OCI-LY1 (cell line): Measurements from ENCODE around the gene CCR5AS.

Experiments used
- H2AFZ ChIP-seq: fragments of 200-600 bp; sonication (generic), shearing (Covaris generic); 2 replicates; pipeline ENCODE4 v1.6.0; 2014; ENCODE audit warnings: antibody characterized with exemption, mild to moderate bottlenecking, low read length
- H3F3A ChIP-seq: fragments of 200-600 bp; sonication (generic), shearing (Covaris generic); 2 replicates; pipeline ENCODE4 v1.6.0; 2014; ENCODE audit warnings: mild to moderate bottlenecking, antibody characterized with exemption, low read length, moderate library complexity; ENCODE audit not compliant: insufficient read depth
- H3K27ac ChIP-seq: fragments of 200-600 bp; sonication (generic); 2 replicates; pipeline ENCODE4 v1.5.1; 2014; ENCODE audit warnings: low read length, mixed run types, mild to moderate bottlenecking, low read depth; ENCODE audit not compliant: poor library complexity, severe bottlenecking
- H3K27me3 ChIP-seq: fragments of 200-600 bp; sonication (generic); 2 replicates; pipeline ENCODE4 v1.6.0; 2014; ENCODE audit warnings: antibody characterized with exemption, mild to moderate bottlenecking, low read length, moderate library complexity; ENCODE audit not compliant: insufficient read depth
- H3K36me3 ChIP-seq: fragments of 200-600 bp; sonication (generic); 2 replicates; pipeline ENCODE4 v1.6.1; 2014; ENCODE audit warnings: mild to moderate bottlenecking, antibody characterized with exemption, low read length, moderate library complexity, mixed read lengths; ENCODE audit not compliant: insufficient read depth
- H3K4me1 ChIP-seq: fragments of 200-600 bp; sonication (generic); 2 replicates; pipeline ENCODE4 v1.5.1; 2014; ENCODE audit warnings: mild to moderate bottlenecking, low read length, moderate library complexity; ENCODE audit not compliant: insufficient read depth, severe bottlenecking
- H3K4me2 ChIP-seq: fragments of 200-600 bp; sonication (generic), shearing (Covaris generic); 2 replicates; pipeline ENCODE4 v1.6.1; 2014; ENCODE audit warnings: low read length
- H3K4me3 ChIP-seq: fragments of 200-600 bp; sonication (generic); 2 replicates; pipeline ENCODE4 v1.5.1; 2014; ENCODE audit warnings: low read length, low read depth, mild to moderate bottlenecking, mixed read lengths; ENCODE audit not compliant: poor library complexity, severe bottlenecking
- H3K79me2 ChIP-seq: fragments of 200-600 bp; shearing (Covaris generic); 2 replicates; pipeline ENCODE4 v1.6.1; 2016; ENCODE audit warnings: mixed run types, low read length, mixed read lengths; ENCODE audit not compliant: insufficient read depth
- H3K9ac ChIP-seq: fragments of 200-600 bp; sonication (generic), shearing (Covaris generic); 2 replicates; pipeline ENCODE4 v1.6.1; 2014; ENCODE audit warnings: mild to moderate bottlenecking, low read length, mixed read lengths
- H3K9me2 ChIP-seq: fragments of 200-600 bp; sonication (generic), shearing (Covaris generic); 2 replicates; pipeline ENCODE4 v1.6.1; 2014; ENCODE audit warnings: low read depth, mild to moderate bottlenecking, low read length, mixed read lengths
- H3K9me3 ChIP-seq: fragments of 200-600 bp; shearing (Covaris generic); 2 replicates; pipeline ENCODE4 v1.6.1; 2014; ENCODE audit warnings: low read length, mixed read lengths
- H4K20me1 ChIP-seq: fragments of 200-600 bp; sonication (generic), shearing (Covaris generic); 2 replicates; pipeline ENCODE4 v1.6.0; 2016; ENCODE audit warnings: mild to moderate bottlenecking, low read length; ENCODE audit not compliant: insufficient read depth
- CTCF ChIP-seq: fragments of 200-600 bp; sonication (generic), shearing (Covaris generic); IDR thresholded peaks from 2 replicates; pipeline ENCODE4 v1.5.1; 2017; ENCODE audit warnings: mild to moderate bottlenecking, antibody characterized with exemption, low read length, moderate library complexity, mixed read lengths
- EZH2 ChIP-seq: fragments of 200-600 bp; sonication (generic), shearing (Covaris generic); IDR thresholded peaks from 2 replicates; pipeline ENCODE4 v1.8.0; 2017; ENCODE audit warnings: borderline replicate concordance, mixed run types, mild to moderate bottlenecking, antibody characterized with exemption, low read length, moderate library complexity, mixed read lengths

The CCR5AS gene

GRCh38 chr3:46395766-46396530, 10.9 kb downstream of the CCR5AS start:
- H3K9ac ChIP-seq, result no peak overlapping the region

GRCh38 chr3:46395210-46395661, 11.6 kb downstream of the CCR5AS start:
- Histone ChIP-seq H3K27me3 (0 out of 2 replicates have a peak, but pooled peaks cover 4% of the 10 kb centered on the region), H3K36me3 (no peaks in the 10 kb centered on the region), H3K4me3 (no peak overlapping the region), H3F3A (no peaks in the 10 kb centered on the region), H3K9me3 (no peaks in the 10 kb centered on the region), H3K4me2 (no peak overlapping the region), H3K4me1 (no peaks in the 10 kb centered on the region), H3K27ac (no peak overlapping the region), H3K9ac (no peak overlapping the region), H2AFZ (no peak overlapping the region), H3K9me2 (no peaks in the 10 kb centered on the region), H4K20me1 (no peaks in the 10 kb centered on the region), H3K79me2 (no peaks in the 10 kb centered on the region)
- TF ChIP-seq CTCF (no peak), EZH2 (no peak)

More at GRCh38 chr3:46395766-46396530, 10.9 kb downstream of the CCR5AS start:
- 0 out of 2 replicates have a peak, but pooled peaks cover 4% of the 10 kb centered on the region for H3K27me3 ChIP-seq
- H4K20me1 ChIP-seq, result no peaks in the 10 kb centered on the region
- H3K9me2 ChIP-seq, result no peaks in the 10 kb centered on the region
- no peak overlapping the region for H3K4me3 ChIP-seq
- no peaks in the 10 kb centered on the region for H3K9me3 ChIP-seq
- no peaks in the 10 kb centered on the region for H3K4me1 ChIP-seq
- H2AFZ ChIP-seq, result no peak overlapping the region
- no peaks in the 10 kb centered on the region for H3F3A ChIP-seq
- TF ChIP-seq CTCF (no peak), EZH2 (no peak)
- no peaks in the 10 kb centered on the region for H3K36me3 ChIP-seq
- no peaks in the 10 kb centered on the region for H3K79me2 ChIP-seq
- no peak overlapping the region for H3K4me2 ChIP-seq
- no peak overlapping the region for H3K27ac ChIP-seq

- Histone ChIP-seq H3K79me2 (no peaks in the 10 kb centered on the region), H4K20me1 (no peaks in the 10 kb centered on the region), H3K27me3 (0 out of 2 replicates have a peak, but pooled peaks cover 4% of the 10 kb centered on the region), H2AFZ (no peak overlapping the region), H3K27ac (no peak overlapping the region), H3F3A (no peaks in the 10 kb centered on the region), H3K4me1 (no peaks in the 10 kb centered on the region), H3K9me2 (no peaks in the 10 kb centered on the region), H3K9me3 (no peaks in the 10 kb centered on the region), H3K4me3 (no peak overlapping the region), H3K4me2 (no peak overlapping the region), H3K9ac (no peak overlapping the region), H3K36me3 (no peaks in the 10 kb centered on the region)
- TF ChIP-seq EZH2, result no peak
- TF ChIP-seq CTCF, result no peak
These were observed 13.1 kb downstream of the CCR5AS start for GRCh38 chr3:46393554-46394434.
